ENCODE data around the gene TOLLIP.

GRCh38 chr11:1305501-1306056 is 3.9 kb downstream of the TOLLIP start:
- TF ChIP-seq TFCP2L1 (CRISPR knock-in tag; IDR thresholded peaks at IDR 0.05) (no peak), HEYL (CRISPR knock-in tag; IDR thresholded peaks at IDR 0.05) (no peak), EP300 (IDR thresholded peaks at IDR 0.05) (no peak), CTCF (IDR thresholded peaks at IDR 0.05) (no peak), HMGXB4 (CRISPR knock-in tag; IDR thresholded peaks at IDR 0.05; ENCODE audit: borderline replicate concordance) (no peak), POLR2A (IDR thresholded peaks at IDR 0.05; ENCODE audit: low read length) (no peak), CHD2 (IDR thresholded peaks at IDR 0.05; ENCODE audit: low read length, partially characterized antibody) (no peak), CEBPB (IDR thresholded peaks at IDR 0.05) (no peak), MAZ (IDR thresholded peaks at IDR 0.05; ENCODE audit: borderline replicate concordance, low read depth, low read length) (no peak)
- TF ChIP-seq, protein P1, sequence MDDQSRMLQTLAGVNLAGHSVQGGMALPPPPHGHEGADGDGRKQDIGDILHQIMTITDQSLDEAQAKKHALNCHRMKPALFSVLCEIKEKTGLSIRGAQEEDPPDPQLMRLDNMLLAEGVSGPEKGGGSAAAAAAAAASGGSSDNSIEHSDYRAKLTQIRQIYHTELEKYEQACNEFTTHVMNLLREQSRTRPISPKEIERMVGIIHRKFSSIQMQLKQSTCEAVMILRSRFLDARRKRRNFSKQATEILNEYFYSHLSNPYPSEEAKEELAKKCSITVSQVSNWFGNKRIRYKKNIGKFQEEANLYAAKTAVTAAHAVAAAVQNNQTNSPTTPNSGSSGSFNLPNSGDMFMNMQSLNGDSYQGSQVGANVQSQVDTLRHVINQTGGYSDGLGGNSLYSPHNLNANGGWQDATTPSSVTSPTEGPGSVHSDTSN (IDR thresholded peaks at IDR 0.05), result no peak

Measured in A549 (cell line).